Skeletal muscle tissue (tissue), 4 donors: ENCODE results near the gene SHC2. TPM values are rescaled to one million over a fixed set of nuclear protein-coding genes. Genes with fewer than 3 reads are reported as not detected.
A peak's percentile ranks its signal among the peaks of the same experiment; 100 is the strongest.

ENCODE experiments used
- H3K27ac ChIP-seq: one replicate; pipeline ENCODE4 v1.7.0; 2013; ENCODE audit warnings: mild to moderate bottlenecking, low read depth, low read length, inconsistent platforms
- H3K27me3 ChIP-seq, 3 donors: one replicate each; pipeline ENCODE4 v1.7.0; 2013; ENCODE audit warnings: low read length in 3 of 3; ENCODE audit not compliant: control insufficient read depth in 3 of 3, insufficient read depth in 3 of 3
- H3K36me3 ChIP-seq, 3 donors: one replicate each; pipeline ENCODE4 v1.7.0; 2013; ENCODE audit warnings: low read length in 3 of 3; ENCODE audit not compliant: control insufficient read depth in 3 of 3, insufficient read depth in 3 of 3
- H3K4me1 ChIP-seq, 3 donors: one replicate each; pipeline ENCODE4 v1.7.0; 2013; ENCODE audit warnings: low read length in 3 of 3, mild to moderate bottlenecking in 3 of 3; ENCODE audit not compliant: control insufficient read depth in 3 of 3, insufficient read depth in 3 of 3
- H3K4me3 ChIP-seq, 3 donors: one replicate each; pipeline ENCODE4 v1.7.0; 2013; ENCODE audit warnings: low read length in 3 of 3
- H3K9ac ChIP-seq, 3 donors: one replicate each; pipeline ENCODE4 v1.7.0; 2013; ENCODE audit warnings: low read length in 3 of 3, mild to moderate bottlenecking in 3 of 3, moderate library complexity in 2 of 3, low read depth in 1 of 3
- H3K9me3 ChIP-seq, 3 donors: one replicate each; pipeline ENCODE4 v1.7.0; 2013; ENCODE audit warnings: low read length in 3 of 3; ENCODE audit not compliant: control insufficient read depth in 3 of 3
- total RNA-seq: library from RNA; depleted of rRNA; stranded (reverse); fragments of >200 nt; gene quantifications from one replicate; pipeline ENCODE4 v1.2.3, GENCODE V29; 2014
- donor health status: Osteomylitis.

The SHC2 gene
- total RNA-seq, 1 donor from 2014 or later, result 7.8 TPM

DNA sequence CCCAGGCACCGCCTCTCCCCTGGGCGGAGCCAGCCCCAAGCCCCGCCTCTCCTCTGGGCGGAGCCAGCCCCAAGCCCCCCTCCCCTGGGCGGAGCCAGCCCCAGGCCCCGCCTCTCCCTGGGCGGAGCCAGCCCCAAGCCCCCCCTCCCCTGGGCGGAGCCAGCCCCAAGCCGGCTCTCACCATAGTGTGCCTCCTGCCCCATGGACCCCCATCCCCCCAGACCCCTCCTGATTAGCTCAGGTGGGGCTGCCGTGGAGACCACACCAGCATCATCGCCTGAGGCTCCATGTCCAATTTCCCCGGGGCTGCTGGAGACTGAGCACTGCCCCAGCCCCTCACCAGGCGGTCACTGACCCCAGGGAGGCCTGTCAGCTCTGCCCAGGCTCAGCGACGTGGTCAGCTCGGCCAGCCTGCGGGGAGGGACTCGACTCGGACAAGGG, 31.3 kb upstream of the SHC2 start:
- H3K9ac ChIP-seq, result no peak overlapping the region
- H3K27me3 ChIP-seq, result peaks cover 4 to 25% (median 6%) of the 10 kb centered on the region in 3 donors
- no peaks in the 10 kb centered on the region for H3K9me3 ChIP-seq
- H3K27ac ChIP-seq, result no peak overlapping the region
- H3K36me3 ChIP-seq, result no peaks in the 10 kb centered on the region
- peaks cover 6 to 21% (median 11%) of the 10 kb centered on the region in 3 donors for H3K4me1 ChIP-seq
- no peak overlapping the region for H3K4me3 ChIP-seq

DNA sequence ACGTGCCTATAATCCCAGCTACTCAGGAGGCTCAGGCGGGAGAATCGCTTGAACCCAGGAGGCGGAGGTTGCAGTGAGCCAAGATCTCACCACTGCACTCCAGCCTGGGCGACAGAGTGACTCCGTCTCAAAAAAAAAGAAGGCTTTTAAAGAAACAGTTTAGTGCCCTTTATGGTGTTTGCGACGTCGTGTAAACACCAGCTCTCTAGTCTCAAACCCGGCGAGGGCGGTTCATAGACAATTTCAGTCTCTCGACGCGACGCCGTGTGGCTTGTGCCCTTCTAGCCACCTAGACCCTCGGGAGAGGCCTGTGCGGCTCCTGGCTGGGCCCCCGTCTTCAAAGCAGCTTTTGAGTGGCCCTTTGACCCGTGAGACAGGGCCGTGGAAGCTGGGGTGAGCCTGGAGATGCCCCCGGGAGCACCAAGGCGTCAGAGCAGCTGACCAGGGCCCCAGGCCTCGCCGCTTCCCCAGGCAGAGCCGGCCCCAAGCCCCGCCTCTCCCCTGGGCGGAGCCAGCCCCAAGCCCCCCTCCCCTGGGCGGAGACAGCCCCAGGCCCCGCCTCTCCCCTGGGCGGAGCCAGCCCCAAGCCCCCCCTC, 30.4 kb upstream of the SHC2 start:
- Histone ChIP-seq H3K9ac (no peak overlapping the region), H3K27ac (no peak overlapping the region), H3K36me3 (no peaks in the 10 kb centered on the region), H3K4me1 (peaks cover 6 to 21% (median 11%) of the 10 kb centered on the region in 3 donors), H3K4me3 (no peak overlapping the region), H3K9me3 (no peaks in the 10 kb centered on the region), H3K27me3 (peaks cover 5 to 24% (median 5%) of the 10 kb centered on the region in 3 donors)

DNA sequence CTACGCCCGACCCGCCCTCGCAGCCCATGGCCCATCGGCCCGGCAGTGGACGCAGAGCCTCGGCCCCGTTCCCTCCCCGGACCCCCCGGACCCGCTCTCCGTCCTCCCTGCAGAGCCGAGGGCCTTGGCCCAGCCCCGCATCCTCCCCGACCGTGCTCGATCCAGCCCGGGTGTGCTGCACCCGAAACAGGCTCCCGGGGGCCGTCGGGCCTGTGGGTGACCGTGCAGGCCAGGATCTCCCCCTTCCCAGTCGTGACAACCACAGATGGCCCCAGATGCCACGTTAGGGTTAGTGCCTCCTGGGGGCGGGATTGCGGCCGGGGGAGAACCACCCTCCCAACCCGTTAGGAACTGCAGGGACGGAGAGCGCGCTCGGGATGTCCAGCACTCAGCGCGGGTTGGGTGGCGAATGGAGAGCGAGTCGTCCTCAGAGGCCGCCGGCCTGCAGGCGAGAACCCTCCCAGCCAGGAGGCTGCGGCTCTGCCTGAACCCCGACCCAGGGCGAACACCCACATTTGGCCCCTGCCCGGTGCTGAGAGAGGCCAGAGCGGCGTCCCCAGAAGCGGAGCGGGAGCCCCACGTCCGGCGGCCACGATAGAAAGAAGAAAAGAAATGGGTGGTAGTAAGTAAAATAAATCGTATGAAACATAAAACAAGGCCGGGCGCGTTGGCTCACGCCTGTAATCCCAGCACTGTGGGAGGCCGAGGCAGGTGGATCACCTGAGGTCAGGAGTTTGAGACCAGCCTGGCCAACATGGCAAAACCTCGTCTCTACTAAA, 28.8 kb upstream of the SHC2 start:
- H3K27me3 ChIP-seq, result peaks cover 10 to 26% (median 16%) of the 10 kb centered on the region in 3 donors
- peak overlapping the region; percentile 75 to 89 (median 81) for H3K4me3 ChIP-seq
- no peaks in the 10 kb centered on the region for H3K36me3 ChIP-seq
- peak overlapping the region; percentile 83 for H3K27ac ChIP-seq
- H3K9ac ChIP-seq, result peak overlapping the region; percentile 81 to 92 (median 82)
- peaks cover 6 to 21% (median 13%) of the 10 kb centered on the region in 3 donors for H3K4me1 ChIP-seq
- no peaks in the 10 kb centered on the region for H3K9me3 ChIP-seq

DNA sequence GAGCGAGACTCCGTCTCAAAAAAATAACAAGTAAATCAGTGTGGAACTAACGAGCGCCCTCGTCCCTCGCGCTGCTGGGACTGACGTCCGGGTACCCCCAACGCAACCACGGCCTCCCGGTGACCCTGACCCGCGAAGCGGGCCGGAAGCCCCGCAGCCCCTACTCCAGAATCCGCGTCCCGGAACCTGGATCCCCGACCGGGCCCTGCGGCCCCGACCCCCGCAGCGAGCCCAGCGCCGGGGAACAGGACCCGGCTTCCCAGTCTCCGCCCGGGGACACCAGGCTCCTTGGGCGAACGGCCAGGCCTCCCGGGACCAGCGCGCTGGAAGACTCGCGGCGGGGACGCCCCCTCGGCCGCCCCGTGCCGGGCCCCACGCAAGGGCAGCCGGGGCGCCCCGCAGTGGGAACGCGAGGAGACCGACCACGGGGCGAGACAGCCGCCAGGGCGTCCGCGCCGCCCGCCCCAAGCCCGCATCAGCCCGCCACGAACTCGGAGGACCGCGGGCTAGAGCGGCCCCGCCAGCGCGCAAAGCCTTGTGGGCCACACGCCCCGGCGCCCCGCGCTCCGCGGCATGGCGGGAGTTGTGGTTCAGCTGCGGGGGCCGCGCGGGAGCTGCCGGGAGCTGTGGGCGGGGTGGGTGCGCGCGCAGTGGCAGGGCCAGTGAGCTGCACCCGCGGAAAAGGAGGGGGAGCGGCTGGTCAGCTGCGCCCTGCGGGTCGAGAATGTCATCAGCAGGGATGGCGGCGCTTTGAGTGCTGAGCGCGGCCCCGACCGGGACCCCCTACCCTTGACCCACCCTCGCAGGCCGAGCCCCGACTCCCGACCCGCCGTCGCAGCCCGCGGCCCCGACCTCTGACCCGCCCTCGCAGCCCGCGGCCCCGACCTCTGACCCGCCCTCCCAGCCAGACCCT, 27.9 kb upstream of the SHC2 start:
- peaks cover 3 to 15% (median 13%) of the 10 kb centered on the region in 3 donors for H3K4me1 ChIP-seq
- peak overlapping the region; percentile 83 for H3K27ac ChIP-seq
- peak overlapping the region; percentile 75 to 89 (median 83) for H3K4me3 ChIP-seq
- H3K36me3 ChIP-seq, result no peaks in the 10 kb centered on the region
- peaks cover 12 to 25% (median 20%) of the 10 kb centered on the region in 3 donors for H3K27me3 ChIP-seq
- no peaks in the 10 kb centered on the region for H3K9me3 ChIP-seq
- H3K9ac ChIP-seq, result peak overlapping the region; percentile 82 to 92 (median 85)

DNA sequence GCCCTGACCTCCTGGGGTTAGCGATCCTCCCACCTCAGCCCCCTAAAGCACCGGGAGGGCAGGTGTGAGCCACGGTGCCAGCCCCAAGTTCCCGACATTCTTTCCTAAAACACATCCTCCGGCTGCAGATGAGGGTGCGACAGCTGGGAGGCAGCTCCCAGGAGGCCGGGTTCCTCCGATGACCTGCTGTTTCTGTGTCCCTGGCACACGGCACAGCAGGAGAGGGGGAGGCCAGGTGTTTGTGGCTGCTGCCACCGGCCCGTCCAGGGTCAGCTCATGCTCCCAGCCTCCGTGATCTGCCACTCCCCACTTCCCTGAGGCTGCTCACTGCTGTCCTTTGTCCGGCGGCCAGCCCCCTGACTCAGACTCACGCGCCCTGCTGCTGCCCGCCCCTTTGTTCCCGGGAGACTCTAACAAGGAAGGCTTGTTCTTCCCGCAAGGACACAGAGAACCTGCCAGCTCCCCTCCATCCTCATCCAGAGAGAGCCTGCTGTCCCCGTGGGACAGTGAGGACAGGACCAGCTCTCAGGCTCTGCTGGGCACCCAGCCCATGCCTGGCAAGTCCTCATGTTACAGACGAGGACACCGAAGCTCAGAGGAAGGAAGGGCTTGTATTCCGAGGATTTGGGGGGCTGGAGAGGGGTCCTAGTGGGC, 24.9 kb upstream of the SHC2 start:
- Histone ChIP-seq H3K4me3 (no peak overlapping the region), H3K9me3 (no peaks in the 10 kb centered on the region), H3K27ac (no peak overlapping the region), H3K36me3 (no peaks in the 10 kb centered on the region), H3K4me1 (peaks cover 3 to 13% (median 12%) of the 10 kb centered on the region in 3 donors), H3K9ac (peak overlapping the region in 1 of 3 donors; percentile 25), H3K27me3 (peaks cover 13 to 26% (median 26%) of the 10 kb centered on the region in 3 donors)

DNA sequence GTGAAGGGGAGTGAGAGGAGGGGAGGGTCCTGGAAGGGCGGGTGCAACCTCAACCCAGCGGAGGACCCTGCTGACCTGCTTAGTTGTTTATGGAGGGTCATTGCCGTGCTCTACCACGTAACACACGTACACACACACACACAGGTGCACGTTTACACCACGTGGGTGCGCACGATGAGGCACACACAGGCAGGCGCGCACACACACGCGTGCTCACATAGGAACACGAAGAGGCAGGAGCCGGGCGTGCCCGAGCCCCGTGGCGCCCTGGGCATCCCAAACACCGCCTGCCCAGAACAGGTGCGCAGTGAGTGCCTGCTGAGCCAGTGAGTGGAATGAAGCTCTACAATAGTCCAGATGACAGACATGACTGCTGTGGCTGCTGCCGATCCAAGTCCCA, 24.2 kb upstream of the SHC2 start:
- Histone ChIP-seq H3K9me3 (no peaks in the 10 kb centered on the region), H3K4me3 (no peak overlapping the region), H3K9ac (peak overlapping the region in 1 of 3 donors; percentile 25), H3K27me3 (peaks cover 13 to 26% (median 26%) of the 10 kb centered on the region in 3 donors), H3K36me3 (no peaks in the 10 kb centered on the region), H3K27ac (no peak overlapping the region), H3K4me1 (peaks cover 4 to 11% (median 9%) of the 10 kb centered on the region in 3 donors)

DNA sequence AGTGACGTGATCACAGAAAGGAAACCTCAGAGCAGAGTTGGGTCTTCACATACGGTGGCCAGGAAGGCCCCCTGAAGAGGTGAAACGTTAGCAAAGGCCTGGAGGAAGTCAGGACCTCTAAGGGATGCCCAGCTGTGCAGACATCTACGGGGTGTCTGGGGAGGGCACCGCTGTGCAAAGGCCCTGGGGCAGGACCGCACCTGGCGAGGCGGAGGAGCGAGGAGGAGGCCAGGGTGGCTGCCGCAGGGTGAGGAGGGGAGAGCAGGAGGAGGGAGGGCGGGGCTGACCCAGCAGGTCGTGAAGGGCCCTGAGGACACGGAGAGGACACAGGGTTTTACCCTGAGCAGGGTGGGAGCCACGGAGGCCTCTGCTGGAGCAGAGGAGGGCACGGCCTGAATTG, 23.7 kb upstream of the SHC2 start:
- no peak overlapping the region for H3K9ac ChIP-seq
- H3K27ac ChIP-seq, result no peak overlapping the region
- peaks cover 13 to 26% (median 26%) of the 10 kb centered on the region in 3 donors for H3K27me3 ChIP-seq
- peaks cover 6 to 10% (median 6%) of the 10 kb centered on the region in 3 donors for H3K4me1 ChIP-seq
- no peaks in the 10 kb centered on the region for H3K9me3 ChIP-seq
- H3K36me3 ChIP-seq, result no peaks in the 10 kb centered on the region
- H3K4me3 ChIP-seq, result no peak overlapping the region

DNA sequence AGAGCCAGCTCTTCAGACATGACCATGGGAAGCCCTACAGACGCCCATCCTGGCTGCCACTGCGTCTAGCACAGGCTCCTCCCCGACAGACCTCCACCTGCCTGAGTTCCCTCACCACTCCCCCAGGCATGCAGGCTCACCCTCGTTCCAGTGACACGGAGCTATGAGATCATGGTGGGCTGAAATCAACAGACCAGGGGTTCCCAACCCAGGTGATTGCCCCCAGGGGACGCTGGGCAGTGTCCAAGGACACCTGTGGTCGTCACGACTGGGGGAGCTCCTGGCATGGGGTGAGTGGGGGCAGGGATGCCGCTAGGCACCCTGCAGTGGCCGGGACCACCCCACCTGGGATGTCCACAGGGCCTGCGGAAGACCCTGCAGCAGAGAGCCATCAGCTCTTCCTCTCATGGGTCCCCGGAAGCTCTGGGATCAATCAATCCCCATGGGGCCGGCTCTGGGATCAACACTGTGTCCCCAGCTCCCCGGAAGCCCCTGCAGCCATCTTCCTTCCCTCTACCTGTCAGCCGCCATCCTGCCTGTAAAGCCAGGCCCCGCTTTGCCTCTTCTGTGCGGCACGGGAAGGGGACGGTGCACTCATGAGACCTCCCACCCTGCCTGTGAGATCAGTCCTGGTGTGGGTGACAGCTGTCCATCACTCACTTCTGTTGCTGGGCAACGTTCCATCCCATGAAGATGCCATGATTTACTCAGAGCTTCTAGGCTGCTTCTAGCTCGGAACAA, 22.7 kb upstream of the SHC2 start:
- H3K36me3 ChIP-seq, result no peaks in the 10 kb centered on the region
- no peaks in the 10 kb centered on the region for H3K9me3 ChIP-seq
- no peak overlapping the region for H3K27ac ChIP-seq
- no peak overlapping the region for H3K4me3 ChIP-seq
- peaks cover 13 to 26% (median 26%) of the 10 kb centered on the region in 3 donors for H3K27me3 ChIP-seq
- no peak overlapping the region for H3K9ac ChIP-seq
- peaks cover 5 to 9% (median 6%) of the 10 kb centered on the region in 3 donors for H3K4me1 ChIP-seq
